Cardiac muscle cell (in vitro differentiated cells and primary cell): ENCODE results near the gene CPED1. TPM values are rescaled to one million over a fixed set of nuclear protein-coding genes. Genes with fewer than 3 reads are reported as not detected.

Experiments
- DNase-seq, 2 donors: peaks; one replicate each; pipeline versions ENCODE4 v3.0.0 to v3.0.0-alpha.2; 2010 to 2017; ENCODE audit warnings: low read depth in 1 of 2, low spot score in 1 of 2
- H3K27ac ChIP-seq: fragments of 200-600 bp; sonication (generic); 2 replicates; pipeline ENCODE4 v1.5.1; 2016
- H3K27me3 ChIP-seq: fragments of 200-600 bp; sonication (generic); 2 replicates; pipeline ENCODE4 v1.6.0; 2016; ENCODE audit warnings: control low read depth
- H3K36me3 ChIP-seq: fragments of 200-600 bp; sonication (generic); 2 replicates; pipeline ENCODE4 v1.5.1; 2016; ENCODE audit warnings: control low read depth
- H3K4me1 ChIP-seq: fragments of 200-600 bp; sonication (generic); 2 replicates; pipeline ENCODE4 v1.8.1; 2017; ENCODE audit warnings: low read depth, mild to moderate bottlenecking, mixed run types
- H3K4me3 ChIP-seq: fragments of 200-600 bp; sonication (generic); 2 replicates; pipeline ENCODE4 v1.5.1; 2016; ENCODE audit warnings: mild to moderate bottlenecking
- H3K9me3 ChIP-seq: fragments of 200-600 bp; sonication (generic); 2 replicates; pipeline ENCODE4 v1.5.1; 2017; ENCODE audit warnings: low read depth, mild to moderate bottlenecking, control low read depth
- polyA plus RNA-seq: library from polyadenylated mRNA; unstranded; fragments of >200 nt; fragmentation: Nextera tagmentation; extraction: Ambion mirVana; gene quantifications from 2 replicates; pipeline ENCODE4 v1.2.1, GENCODE V29; 2016
- total RNA-seq: library from RNA; depleted of rRNA; stranded (reverse); fragments of >200 nt; gene quantifications from 2 replicates; pipeline ENCODE4 v1.2.3, GENCODE V29; 2016
- TF ChIP-seq, protein P1 (sequence below): IDR thresholded peaks from 2 replicates; pipeline ENCODE4 v1.5.1; 2012; ENCODE audit warnings: low read depth, mild to moderate bottlenecking, low read length

The CPED1 gene
- total and polyA plus RNA-seq, 2 experiments from 2014 or later, result 0.67 to 3.2 TPM

DNA sequence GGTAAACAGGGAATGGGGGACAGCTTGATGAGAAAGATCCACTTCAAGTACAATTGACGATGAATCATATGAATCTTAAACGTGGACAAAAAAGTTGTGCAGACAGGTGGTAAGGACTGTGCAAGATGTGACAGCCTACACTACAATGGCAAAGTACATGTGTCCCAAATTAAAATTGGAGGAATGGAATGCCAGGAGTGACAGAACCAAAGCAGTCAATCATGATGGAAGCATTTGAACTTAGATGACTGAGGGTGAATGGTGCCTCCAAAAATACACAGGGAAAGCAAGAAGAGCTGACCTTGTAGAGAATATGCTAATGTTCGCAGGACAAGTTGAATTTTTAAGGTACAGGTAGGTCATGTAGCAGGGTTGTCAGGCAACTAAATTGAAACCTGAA lies 189.9 kb downstream of the CPED1 start:
- H3K9me3 ChIP-seq, result no peaks in the 10 kb centered on the region
- no peak for DNase-seq
- H3K36me3 ChIP-seq, result no peaks in the 10 kb centered on the region
- TF ChIP-seq, protein P1, sequence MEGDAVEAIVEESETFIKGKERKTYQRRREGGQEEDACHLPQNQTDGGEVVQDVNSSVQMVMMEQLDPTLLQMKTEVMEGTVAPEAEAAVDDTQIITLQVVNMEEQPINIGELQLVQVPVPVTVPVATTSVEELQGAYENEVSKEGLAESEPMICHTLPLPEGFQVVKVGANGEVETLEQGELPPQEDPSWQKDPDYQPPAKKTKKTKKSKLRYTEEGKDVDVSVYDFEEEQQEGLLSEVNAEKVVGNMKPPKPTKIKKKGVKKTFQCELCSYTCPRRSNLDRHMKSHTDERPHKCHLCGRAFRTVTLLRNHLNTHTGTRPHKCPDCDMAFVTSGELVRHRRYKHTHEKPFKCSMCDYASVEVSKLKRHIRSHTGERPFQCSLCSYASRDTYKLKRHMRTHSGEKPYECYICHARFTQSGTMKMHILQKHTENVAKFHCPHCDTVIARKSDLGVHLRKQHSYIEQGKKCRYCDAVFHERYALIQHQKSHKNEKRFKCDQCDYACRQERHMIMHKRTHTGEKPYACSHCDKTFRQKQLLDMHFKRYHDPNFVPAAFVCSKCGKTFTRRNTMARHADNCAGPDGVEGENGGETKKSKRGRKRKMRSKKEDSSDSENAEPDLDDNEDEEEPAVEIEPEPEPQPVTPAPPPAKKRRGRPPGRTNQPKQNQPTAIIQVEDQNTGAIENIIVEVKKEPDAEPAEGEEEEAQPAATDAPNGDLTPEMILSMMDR, result no peak
- no peaks in the 10 kb centered on the region for H3K27me3 ChIP-seq
- no peaks in the 10 kb centered on the region for H3K4me1 ChIP-seq
- H3K4me3 ChIP-seq, result no peak overlapping the region
- H3K27ac ChIP-seq, result no peak overlapping the region

DNA sequence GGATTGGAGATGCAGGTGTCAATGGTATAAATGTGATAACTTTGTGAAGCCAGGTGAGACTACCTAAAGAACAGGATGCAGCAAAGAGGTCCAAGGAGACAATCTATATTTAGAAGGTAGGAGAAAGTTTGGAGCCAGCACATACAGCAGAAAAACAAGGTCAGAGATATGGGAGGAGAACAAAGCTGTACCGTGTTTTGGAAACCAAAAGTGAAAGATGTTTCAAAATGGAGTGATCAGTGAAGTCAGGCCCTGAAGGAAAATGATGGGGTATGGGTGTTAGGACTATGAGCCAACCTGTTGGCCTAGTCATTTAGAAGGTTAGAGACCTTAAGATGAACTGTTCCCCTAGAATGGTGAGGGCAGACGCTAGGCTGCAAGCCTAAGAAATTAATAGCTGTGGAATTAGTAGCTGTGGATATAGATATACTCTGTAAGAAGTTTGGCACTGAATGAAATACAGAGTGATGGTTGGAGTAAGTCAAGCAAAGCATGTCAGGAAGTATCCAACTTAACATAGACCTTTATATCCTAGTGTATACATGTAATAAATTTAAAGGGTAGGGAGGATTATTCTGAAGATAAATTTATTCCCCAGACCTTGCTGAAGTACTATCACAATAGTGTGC lies 190.5 kb downstream of the CPED1 start:
- no peaks in the 10 kb centered on the region for H3K9me3 ChIP-seq
- H3K27ac ChIP-seq, result no peak overlapping the region
- TF ChIP-seq, protein P1, result no peak
- no peak for DNase-seq
- no peak overlapping the region for H3K4me3 ChIP-seq
- H3K4me1 ChIP-seq, result no peaks in the 10 kb centered on the region
- H3K27me3 ChIP-seq, result no peaks in the 10 kb centered on the region
- H3K36me3 ChIP-seq, result no peaks in the 10 kb centered on the region

DNA sequence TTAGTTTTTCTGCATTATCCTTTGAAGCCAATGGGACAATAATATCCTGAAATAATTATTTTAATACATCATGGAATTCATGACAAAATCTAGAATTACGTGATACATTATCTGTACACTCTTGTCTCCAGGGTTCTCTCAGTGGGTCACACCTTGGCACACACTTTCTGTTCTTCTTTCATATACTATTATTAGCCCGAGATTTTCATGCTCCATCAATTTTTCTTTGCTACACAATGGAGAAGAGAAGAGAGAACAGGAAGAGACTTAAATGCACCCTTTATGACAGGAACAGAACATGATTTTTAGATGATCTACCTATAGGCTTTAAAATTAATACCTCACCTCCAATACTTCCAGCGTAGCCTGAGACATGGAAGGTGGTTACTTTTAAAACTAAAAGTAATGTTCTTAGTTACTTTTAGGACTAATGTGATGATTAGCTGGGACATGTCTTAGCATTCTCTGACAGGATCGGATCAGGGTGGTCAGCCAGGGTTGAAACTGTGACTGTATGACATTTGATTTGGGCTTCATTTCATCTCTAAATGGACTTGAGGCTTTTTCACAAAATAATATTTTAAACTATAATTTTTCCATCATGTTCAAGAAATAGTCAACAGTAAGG lies 192.0 kb downstream of the CPED1 start:
- no peaks in the 10 kb centered on the region for H3K9me3 ChIP-seq
- TF ChIP-seq, protein P1, result no peak
- H3K36me3 ChIP-seq, result no peaks in the 10 kb centered on the region
- H3K27ac ChIP-seq, result no peak overlapping the region
- H3K4me3 ChIP-seq, result no peak overlapping the region
- no peak for DNase-seq
- no peaks in the 10 kb centered on the region for H3K4me1 ChIP-seq
- H3K27me3 ChIP-seq, result no peaks in the 10 kb centered on the region

DNA sequence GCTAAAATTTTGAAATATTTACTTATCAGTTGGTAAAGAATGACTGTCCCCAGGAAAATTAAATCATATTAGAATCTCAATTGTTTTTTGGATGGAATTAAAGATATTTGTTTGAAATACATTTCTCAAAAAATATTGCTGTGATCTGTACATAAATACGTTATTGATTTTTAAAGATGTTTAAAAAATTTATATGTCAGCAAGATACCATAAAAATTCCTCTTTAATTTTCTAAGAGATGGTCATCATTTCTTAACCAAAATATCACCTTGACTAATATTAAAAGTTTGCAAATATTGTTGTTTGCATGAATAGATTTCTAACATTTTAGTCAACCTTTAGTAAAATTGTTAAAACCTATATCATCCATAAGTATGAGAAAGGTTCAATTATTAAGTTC lies 192.8 kb downstream of the CPED1 start:
- H3K36me3 ChIP-seq, result no peaks in the 10 kb centered on the region
- H3K27ac ChIP-seq, result no peak overlapping the region
- no peak overlapping the region for H3K4me3 ChIP-seq
- no peaks in the 10 kb centered on the region for H3K4me1 ChIP-seq
- H3K9me3 ChIP-seq, result no peaks in the 10 kb centered on the region
- no peak for DNase-seq
- H3K27me3 ChIP-seq, result no peaks in the 10 kb centered on the region
- TF ChIP-seq, protein P1, result no peak

DNA sequence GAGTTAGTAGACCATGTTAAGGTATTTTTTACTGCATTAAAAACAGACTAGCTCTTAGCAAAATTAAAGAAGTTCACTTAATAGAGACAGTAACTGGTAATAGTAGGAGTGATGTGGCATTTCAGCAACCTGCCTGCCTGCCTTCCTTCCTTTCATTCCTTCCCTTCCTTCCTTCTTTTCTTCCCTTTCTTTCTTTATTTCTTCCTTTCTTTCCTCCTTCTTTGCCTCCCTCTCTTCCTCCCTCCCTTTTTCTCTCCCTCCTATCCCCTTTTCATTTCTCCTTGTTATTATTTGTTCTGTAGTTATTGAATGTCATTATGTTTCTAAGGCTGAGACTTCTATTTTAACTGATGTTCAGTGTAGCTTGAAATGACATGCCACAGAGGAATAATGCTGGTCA lies 193.8 kb downstream of the CPED1 start:
- H3K4me1 ChIP-seq, result no peaks in the 10 kb centered on the region
- H3K9me3 ChIP-seq, result no peaks in the 10 kb centered on the region
- H3K27me3 ChIP-seq, result no peaks in the 10 kb centered on the region
- no peak for DNase-seq
- no peaks in the 10 kb centered on the region for H3K36me3 ChIP-seq
- no peak overlapping the region for H3K4me3 ChIP-seq
- H3K27ac ChIP-seq, result no peak overlapping the region
- TF ChIP-seq, protein P1, result no peak
